Heart left ventricle (tissue), 16 donors: Measurements from ENCODE around the gene BTBD19. TPM values are rescaled to one million over a fixed set of nuclear protein-coding genes. Genes with fewer than 3 reads are reported as not detected.

ENCODE experiments used
- ATAC-seq, 4 donors: fragments of 200-7000 bp; cut with Tn5 transposase; one replicate each; pipeline ENCODE4 v1.9.1; 2020 to 2022; ENCODE audit warnings: moderate library complexity in 4 of 4, mild to moderate bottlenecking in 3 of 4, moderate number of reproducible peaks in 1 of 4
- DNase-seq, 5 donors: peaks; one replicate each; pipeline ENCODE4 v3.0.0-alpha.2; 2020
- H3K27ac ChIP-seq, 12 donors: fragments of 200-600 bp; sonication (generic) in 4 of 12; one replicate each; pipeline versions ENCODE4 v1.5.0 to v1.8.0; 2016 to 2022; ENCODE audit warnings: mild to moderate bottlenecking in 2 of 12
- H3K27me3 ChIP-seq, 9 donors: fragments of 200-600 bp; sonication (generic) in 2 of 9; one replicate each; pipeline versions ENCODE4 v1.5.1 to v1.8.0; 2016 to 2022; ENCODE audit warnings: mild to moderate bottlenecking in 3 of 9
- H3K36me3 ChIP-seq, 9 donors: fragments of 200-600 bp; sonication (generic) in 2 of 9; one replicate each; pipeline versions ENCODE4 v1.5.0 to v1.8.0; 2018 to 2022; ENCODE audit warnings: mild to moderate bottlenecking in 2 of 9
- H3K4me1 ChIP-seq, 12 donors: fragments of 200-600 bp; sonication (generic) in 4 of 12; one replicate each; pipeline versions ENCODE4 v1.5.0 to v1.8.0; 2016 to 2022; ENCODE audit warnings: mild to moderate bottlenecking in 3 of 12
- H3K4me3 ChIP-seq, 12 donors: fragments of 200-600 bp; sonication (generic) in 4 of 12; one replicate each; pipeline versions ENCODE4 v1.5.0 to v1.8.0; 2017 to 2022; ENCODE audit warnings: mild to moderate bottlenecking in 9 of 12, moderate library complexity in 4 of 12
- H3K9me3 ChIP-seq, 12 donors: fragments of 200-600 bp; sonication (generic) in 4 of 12; one replicate each; pipeline versions ENCODE4 v1.5.0 to v1.8.0; 2016 to 2022; ENCODE audit warnings: mild to moderate bottlenecking in 1 of 12
- CTCF ChIP-seq, 12 donors: fragments of 200-600 bp; sonication (generic) in 4 of 12; IDR thresholded peaks; one replicate each; pipeline versions ENCODE4 v1.5.0 to v1.8.0; 2018 to 2022; ENCODE audit warnings: antibody characterized with exemption in 12 of 12, mild to moderate bottlenecking in 5 of 12
- POLR2A ChIP-seq, 2 donors: fragments of 450-650 bp; IDR thresholded peaks; one replicate each; pipeline ENCODE4 v1.6.1; 2017; ENCODE audit warnings: antibody characterized with exemption in 2 of 2, mild to moderate bottlenecking in 2 of 2, moderate library complexity in 2 of 2
- WGBS, 4 donors: extraction: QIAGEN DNeasy Blood & Tissue Kit in 2 of 4; methylation state at CpG; one replicate each; pipeline versions ENCODE4 v1.1.5 to v1.1.7; 2013 to 2018; 5-methylcytosine and 5-hydroxymethylcytosine counted together
- intact Hi-C, 10 donors: fragments of 100-400 bp; cut with DNase I; formaldehyde crosslinking; loops; one replicate each; pipeline versions ENCODE4 v1.11.1 to v1.14.2; 2022
- polyA plus RNA-seq, 2 donors: library from polyadenylated mRNA; stranded (reverse); fragments of 200-250 nt; gene quantifications; one replicate each; pipeline ENCODE4 v1.2.3, GENCODE V29; 2013
- total RNA-seq, 9 donors: library from RNA; depleted of rRNA in 2 of 9; stranded (reverse); fragments of >200 nt in 2 of 9; fragmentation: NEBNext Ultra II Directional in 3 of 9; extraction: Animal tissue kit (Norgen Biotek cat#: 25700) in 3 of 9; gene quantifications; one replicate each; pipeline versions ENCODE4 v1.1.0 to v1.2.4, GENCODE V29; 2016 to 2023
- donor health status: ischemic (EF 13 %, LVEDD 7.1; RV severe dilation, severe dysfunction).
- donor health status: healthy with polysubstance abuse.
- donor health status: DM: no; HTN: yes; CAD: no.
- donor health status: DM: no; HTN: no; CAD: no.
- donor health status: ischemic (EF 25% LVEDD 6.9; RV normal size, moderate dysfunction).
- donor health status: ischemic (EF 25% LVEDD 5.7; RV mildly dilated, moderate dysfunction).
- donor health status: healthy.
- donor health status: DM: yes; HTN: yes; CAD: no.
- donor health status: ischemic (EF 35%, LVEDD 5.7; RV mildly dilated, moderate dysfunction).
- donor health status: nonischemic (EF 11% LVEDD 7.7; RV severe dilation, severe dysfunction).
- donor health status: DM: yes; HTN: yes; CAD: no.
- donor health status: PGD.
- donor health status: ischemic (EF 29% LVEDD 5.4; RV normal size, mild dysfunction).
- donor health status: nonischemic (EF 23%, LVEDD 6.1; RV moderate dilation, normal function).

The BTBD19 gene
- total and polyA plus RNA-seq, 11 donors: 0.56 to 7.4 (median 2.8) TPM

- DNase-seq (peak; percentile 92 to 96 (median 94)), ATAC-seq (peak; percentile 89 to 96 (median 94))
- Histone ChIP-seq H3K27ac (peak within 1 kb of the TSS; percentile 85 to 99 (median 95)), H3K27me3 (no peaks in the 10 kb centered on the region), H3K4me1 (peaks cover 2 to 38% (median 23%) of the 10 kb centered on the region in 12 donors), H3K36me3 (peaks cover 0 to 43% (median 37%) of the 10 kb centered on the region in 9 donors), H3K9me3 (no peaks in the 10 kb centered on the region), H3K4me3 (peak within 1 kb of the TSS; percentile 59 to 95 (median 85))
- TF ChIP-seq CTCF (IDR thresholded peaks at IDR 0.05) (peak in 1 of 12 donors; percentile 13), POLR2A (IDR thresholded peaks at IDR 0.05) (peak; percentile 47 to 96)
- intact Hi-C loops: loop anchor here in 5 of 10 donors (2.0 to 10.0 kb wide), 5 partner anchors 38 to 529 kb away; partner anchors contain the start of genes RNU5D-1 (in 2 of the 5) and KIF2C (in 1 of the 5)
- WGBS, 4 donors: 0 to 1% (median 0%) methylated on average over 51 to 65 of the region's 65 CpGs
These were observed 33.0 kb upstream of the BTBD19 start, which contains the start of gene RPS8 for GRCh38 chr1:44775078-44775929. TSS of gene RPS8 (plus strand) at chr1:44775540. CDS start at chr1:44775597, 57 bp downstream.

GRCh38 chr1:44775930-44776729 is 32.2 kb upstream of the BTBD19 start:
- 7 to 18% (median 9%) methylated on average over 15 to 36 of the region's 36 CpGs for WGBS, 4 donors
- peak overlapping the region; percentile 59 to 95 (median 85) for H3K4me3 ChIP-seq
- H3K27ac ChIP-seq: peak overlapping the region; percentile 85 to 99 (median 95)
- peak in 1 of 5 donors; percentile 71 for DNase-seq
- no peaks in the 10 kb centered on the region for H3K27me3 ChIP-seq
- TF ChIP-seq POLR2A (IDR thresholded peaks at IDR 0.05) (no peak), CTCF (IDR thresholded peaks at IDR 0.05) (no peak)
- H3K9me3 ChIP-seq: no peaks in the 10 kb centered on the region
- H3K36me3 ChIP-seq: peaks cover 0 to 49% (median 45%) of the 10 kb centered on the region in 9 donors
- peaks cover 2 to 38% (median 23%) of the 10 kb centered on the region in 12 donors for H3K4me1 ChIP-seq
- intact Hi-C loops: loop anchor here in 5 of 10 donors (2.0 to 10.0 kb wide), 5 partner anchors 39 to 529 kb away; partner anchors contain the start of genes RNU5D-1 (in 2 of the 5) and KIF2C (in 1 of the 5)
- peak in 3 of 4 donors; percentile 5 to 15 (median 7) for ATAC-seq

- peaks cover 0 to 54% (median 51%) of the 10 kb centered on the region in 9 donors for H3K36me3 ChIP-seq
- WGBS, 4 donors: 56 to 62% (median 60%) methylated on average over 12 of the region's 12 CpGs
- intact Hi-C loops: loop anchor here in 3 of 10 donors (5.0 to 10.0 kb wide), 3 partner anchors 39 to 528 kb away; partner anchors contain the start of genes KIF2C (in 1 of the 3) and RNU5D-1 (in 1 of the 3)
- H3K27me3 ChIP-seq: no peaks in the 10 kb centered on the region
- ATAC-seq (no peak), DNase-seq (no peak)
- no peaks in the 10 kb centered on the region for H3K9me3 ChIP-seq
- H3K4me1 ChIP-seq: peaks cover 2 to 38% (median 23%) of the 10 kb centered on the region in 12 donors
- H3K4me3 ChIP-seq: peak overlapping the region in 11 of 12 donors; percentile 68 to 95 (median 86)
- TF ChIP-seq POLR2A (IDR thresholded peaks at IDR 0.05) (no peak), CTCF (IDR thresholded peaks at IDR 0.05) (no peak)
- H3K27ac ChIP-seq: peak overlapping the region in 8 of 12 donors; percentile 85 to 99 (median 95)
These were observed 31.6 kb upstream of the BTBD19 start for GRCh38 chr1:44776730-44777068.
